Nephron (organoid): Measurements from ENCODE around the gene SLC1A2.

Experiments used
- H3K27ac Mint-ChIP-seq, 3 experiments: 2 replicates each; pipeline ENCODE4 v1.8.0; 2020; ENCODE audit warnings: mixed read lengths in 3 of 3, mild to moderate bottlenecking in 2 of 3, moderate library complexity in 1 of 3
- H3K27me3 Mint-ChIP-seq: 2 replicates; pipeline ENCODE4 v1.8.0; 2021; ENCODE audit warnings: low read depth, mild to moderate bottlenecking, moderate library complexity, mixed read lengths
- H3K36me3 Mint-ChIP-seq: 2 replicates; pipeline ENCODE4 v1.8.0; 2020; ENCODE audit warnings: low read depth, mixed read lengths
- H3K4me1 Mint-ChIP-seq: 2 replicates; pipeline ENCODE4 v1.8.0; 2020; ENCODE audit warnings: mixed read lengths
- H3K4me3 Mint-ChIP-seq, 3 experiments: 2 replicates each; pipeline ENCODE4 v1.8.0; 2020; ENCODE audit warnings: mild to moderate bottlenecking in 3 of 3, mixed read lengths in 3 of 3, moderate library complexity in 2 of 3
- H3K9me3 Mint-ChIP-seq: 2 replicates; pipeline ENCODE4 v1.8.0; 2020; ENCODE audit warnings: mixed read lengths
- CTCF ChIP-seq, 3 experiments: fragments of 200-600 bp; sonication (generic); IDR thresholded peaks; one replicate each; pipeline ENCODE4 v1.5.0; 2021; ENCODE audit warnings: antibody characterized with exemption in 3 of 3; ENCODE audit not compliant: unreplicated experiment in 3 of 3

Gene SLC1A2

GRCh38 chr11:35354644-35355043 lies 64.7 kb downstream of the SLC1A2 start:
- H3K27ac Mint-ChIP-seq = no peak overlapping the region
- H3K4me1 Mint-ChIP-seq = peaks cover 8% of the 10 kb centered on the region
- no peaks in the 10 kb centered on the region for H3K9me3 Mint-ChIP-seq
- H3K4me3 Mint-ChIP-seq = no peak overlapping the region
- no peaks in the 10 kb centered on the region for H3K27me3 Mint-ChIP-seq
- TF ChIP-seq CTCF (IDR thresholded peaks at IDR 0.05; ENCODE audit: unreplicated experiment in 3 of 3) = no peak
- no peaks in the 10 kb centered on the region for H3K36me3 Mint-ChIP-seq

- peak overlapping the region in 2 of 3 experiments; percentile 22 to 48 for H3K27ac Mint-ChIP-seq
- peaks cover 8% of the 10 kb centered on the region for H3K4me1 Mint-ChIP-seq
- TF ChIP-seq CTCF (IDR thresholded peaks at IDR 0.05; ENCODE audit: unreplicated experiment in 3 of 3) = no peak
- H3K27me3 Mint-ChIP-seq = peaks cover 4% of the 10 kb centered on the region
- H3K4me3 Mint-ChIP-seq = no peak overlapping the region
- H3K36me3 Mint-ChIP-seq = no peaks in the 10 kb centered on the region
- no peaks in the 10 kb centered on the region for H3K9me3 Mint-ChIP-seq
These were observed 67.1 kb downstream of the SLC1A2 start for GRCh38 chr11:35352077-35352888.

- Mint-ChIP-seq H3K4me3 (no peak overlapping the region), H3K27me3 (peaks cover 8% of the 10 kb centered on the region), H3K27ac (no peak overlapping the region), H3K9me3 (no peaks in the 10 kb centered on the region), H3K4me1 (peaks cover 20% of the 10 kb centered on the region), H3K36me3 (no peaks in the 10 kb centered on the region)
- no peak for TF ChIP-seq CTCF (IDR thresholded peaks at IDR 0.05; ENCODE audit: unreplicated experiment in 3 of 3)
These were observed 69.5 kb downstream of the SLC1A2 start for GRCh38 chr11:35349897-35350296.

GRCh38 chr11:35348898-35349687 lies 70.3 kb downstream of the SLC1A2 start:
- H3K27me3 Mint-ChIP-seq = peaks cover 8% of the 10 kb centered on the region
- H3K36me3 Mint-ChIP-seq = no peaks in the 10 kb centered on the region
- no peak overlapping the region for H3K4me3 Mint-ChIP-seq
- peaks cover 20% of the 10 kb centered on the region for H3K4me1 Mint-ChIP-seq
- H3K27ac Mint-ChIP-seq = no peak overlapping the region
- TF ChIP-seq CTCF (IDR thresholded peaks at IDR 0.05; ENCODE audit: unreplicated experiment in 3 of 3) = no peak
- H3K9me3 Mint-ChIP-seq = no peaks in the 10 kb centered on the region

GRCh38 chr11:35347921-35348331 lies 71.4 kb downstream of the SLC1A2 start:
- no peak for TF ChIP-seq CTCF (IDR thresholded peaks at IDR 0.05; ENCODE audit: unreplicated experiment in 3 of 3)
- Mint-ChIP-seq H3K4me1 (peaks cover 20% of the 10 kb centered on the region), H3K27ac (no peak overlapping the region), H3K36me3 (no peaks in the 10 kb centered on the region), H3K9me3 (no peaks in the 10 kb centered on the region), H3K27me3 (peaks cover 8% of the 10 kb centered on the region), H3K4me3 (no peak overlapping the region)
